OCI-LY7 (cell line): ENCODE measurements around the gene CIB2. TPM values are rescaled to one million over a fixed set of nuclear protein-coding genes. Genes with fewer than 3 reads are reported as not detected.

ENCODE experiments used
- BruUV-seq: library from RNA; stranded (reverse); fragments of 400-500 nt; replicated peaks from 2 replicates; lab custom pipeline; 2021; lab: Mats Ljungman, UMichigan
- CTCF ChIA-PET: fragments of 300-600 bp; sonication (Branson Sonifier 250); formaldehyde crosslinking; loops from one replicate; lab custom pipeline; 2022; ENCODE audit warnings: antibody characterized with exemption; ENCODE audit not compliant: unreplicated experiment; lab: Charles Lee
- POLR2A ChIA-PET: fragments of 300-600 bp; sonication (Branson Sonifier 250); formaldehyde crosslinking; loops from one replicate; lab custom pipeline; 2022; ENCODE audit warnings: antibody characterized with exemption; lab: Charles Lee
- DNase-seq: peaks from one replicate; pipeline ENCODE4 v3.0.0-alpha.2; 2015; ENCODE audit warnings: low spot score
- H2AFZ ChIP-seq: fragments of 200-600 bp; sonication (generic), shearing (Covaris generic); 2 replicates; pipeline ENCODE4 v1.6.1; 2014; ENCODE audit warnings: mild to moderate bottlenecking, antibody characterized with exemption, low read length, moderate library complexity
- H3K27ac ChIP-seq: fragments of 200-600 bp; sonication (generic); 2 replicates; pipeline ENCODE4 v1.5.1; 2014; ENCODE audit warnings: mixed run types, low read depth, mild to moderate bottlenecking, moderate library complexity, low read length, inconsistent platforms; ENCODE audit not compliant: poor library complexity, severe bottlenecking
- H3K36me3 ChIP-seq: fragments of 200-600 bp; sonication (generic); 2 replicates; pipeline ENCODE4 v1.6.1; 2014; ENCODE audit warnings: mild to moderate bottlenecking, antibody characterized with exemption, low read length, moderate library complexity, mixed read lengths; ENCODE audit not compliant: insufficient read depth
- H3K4me1 ChIP-seq: fragments of 200-600 bp; sonication (generic); 2 replicates; pipeline ENCODE4 v1.5.1; 2014; ENCODE audit warnings: mild to moderate bottlenecking, low read length; ENCODE audit not compliant: insufficient read depth, poor library complexity, severe bottlenecking
- H3K4me2 ChIP-seq: fragments of 200-600 bp; sonication (generic); 2 replicates; pipeline ENCODE4 v1.6.1; 2014; ENCODE audit warnings: mild to moderate bottlenecking, low read length
- H3K4me3 ChIP-seq: fragments of 200-600 bp; sonication (generic); 2 replicates; pipeline ENCODE4 v1.5.1; 2014; ENCODE audit warnings: mild to moderate bottlenecking, low read depth, low read length; ENCODE audit not compliant: poor library complexity, severe bottlenecking
- H3K79me2 ChIP-seq: fragments of 200-600 bp; sonication (generic); 2 replicates; pipeline ENCODE4 v1.6.1; 2016; ENCODE audit warnings: low read depth, mild to moderate bottlenecking, low read length, moderate library complexity, mixed read lengths; ENCODE audit not compliant: insufficient read depth
- H3K9me2 ChIP-seq: fragments of 200-600 bp; sonication (generic); 2 replicates; pipeline ENCODE4 v1.6.1; 2016; ENCODE audit warnings: mild to moderate bottlenecking, low read length, mixed read lengths; ENCODE audit not compliant: insufficient read depth
- H3K9me3 ChIP-seq: fragments of 200-600 bp; sonication (generic); 2 replicates; pipeline ENCODE4 v1.6.1; 2014; ENCODE audit warnings: mild to moderate bottlenecking, mixed run types, low read length, mixed read lengths
- H4K20me1 ChIP-seq: fragments of 200-600 bp; sonication (generic); 2 replicates; pipeline ENCODE4 v1.6.1; 2014; ENCODE audit warnings: mild to moderate bottlenecking, antibody characterized with exemption, low read length, moderate library complexity, mixed read lengths; ENCODE audit not compliant: insufficient read depth
- CTCF ChIP-seq: fragments of 200-600 bp; sonication (generic); conservative IDR thresholded peaks from 2 replicates; pipeline ENCODE4 v1.5.1; 2014; ENCODE audit warnings: mild to moderate bottlenecking, antibody characterized with exemption, low read length, moderate library complexity, mixed read lengths
- EZH2phosphoT487 ChIP-seq: fragments of 200-600 bp; sonication (generic); IDR thresholded peaks from 2 replicates; pipeline ENCODE4 v1.6.1; 2018; ENCODE audit warnings: low read depth, borderline replicate concordance, mild to moderate bottlenecking, mixed run types, antibody characterized with exemption, low read length, moderate library complexity, mixed read lengths
- intact Hi-C: fragments of 100-400 bp; cut with micrococcal nuclease; formaldehyde crosslinking; loops from one replicate; pipeline ENCODE4 v1.10.0; 2022; ENCODE audit not compliant: unreplicated experiment
- total RNA-seq, 2 experiments: library from RNA; depleted of rRNA in 1 of 2; stranded (reverse); fragments of >200 nt in 1 of 2; shearing (Covaris generic) in 1 of 2; gene quantifications; 2 replicates each; pipeline ENCODE4 v1.2.3, GENCODE V29; 2014 to 2022

The CIB2 gene
- total RNA-seq, 2 experiments from 2014 or later: 0.36 to 5.0 TPM

DNA sequence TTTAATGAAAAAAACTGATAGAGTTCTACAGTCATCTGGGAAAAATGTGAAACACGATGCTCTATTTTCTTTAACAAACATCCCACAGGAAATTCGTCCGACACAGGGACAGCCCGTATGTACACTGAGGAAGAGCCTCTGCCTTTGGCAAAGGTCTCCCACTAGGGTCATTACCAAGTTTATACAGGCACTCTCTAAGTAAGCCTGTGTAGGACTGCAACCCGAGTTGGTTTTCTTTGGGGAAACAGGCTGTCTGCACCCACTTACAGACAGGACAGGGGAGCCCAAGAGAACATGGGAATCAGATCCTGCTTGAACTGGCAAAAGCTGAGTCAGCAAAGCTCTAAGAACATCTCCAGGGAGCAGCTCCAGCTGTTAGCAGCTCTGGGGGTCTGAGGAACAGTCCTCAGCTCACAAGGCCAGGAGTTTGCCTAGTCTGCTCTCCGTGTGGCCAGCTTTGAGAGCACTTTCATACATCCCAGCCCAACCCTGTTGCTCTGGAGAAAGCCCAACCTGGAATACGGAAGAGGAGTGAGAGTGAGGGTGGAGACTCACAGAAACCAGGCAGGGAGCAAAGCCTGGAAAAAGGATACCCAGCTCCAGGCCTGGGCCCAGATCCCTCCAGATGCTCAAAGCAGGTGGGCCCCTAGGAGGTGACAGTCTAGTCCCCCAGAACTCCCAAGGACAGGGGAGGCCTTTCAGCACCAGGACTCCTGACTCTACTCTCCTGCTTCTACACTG, 55.6 kb downstream of the CIB2 start:
- ChIA-PET POLR2A (interaction anchor here (1.2 to 1.4 kb wide), 2 partner anchors 13 to 17 kb away, joined by 3 read pairs; no protein-coding TSS in a partner anchor), CTCF (no interaction called here)
- peaks cover 60% of the 10 kb centered on the region for H3K79me2 ChIP-seq
- peak overlapping the region; percentile 96 for H3K4me2 ChIP-seq
- H3K4me3 ChIP-seq: peak overlapping the region; percentile 89
- TF ChIP-seq EZH2phosphoT487 (no peak), CTCF (no peak)
- BruUV-seq: no TSS peak
- no peaks in the 10 kb centered on the region for H3K9me2 ChIP-seq
- H4K20me1 ChIP-seq: 0 out of 2 replicates have a peak, but pooled peaks cover 7% of the 10 kb centered on the region
- no peak overlapping the region for H3K27ac ChIP-seq
- DNase-seq: no peak
- H3K9me3 ChIP-seq: no peaks in the 10 kb centered on the region
- peaks cover 38% of the 10 kb centered on the region for H3K4me1 ChIP-seq
- peaks cover 16% of the 10 kb centered on the region; the same call in 1 of the 2 replicates for H3K36me3 ChIP-seq
- intact Hi-C loops: no loop called here
- no peak overlapping the region for H2AFZ ChIP-seq

- no peak for DNase-seq
- H3K27ac ChIP-seq: no peak overlapping the region
- H3K9me2 ChIP-seq: no peaks in the 10 kb centered on the region
- no TSS peak for BruUV-seq
- H2AFZ ChIP-seq: no peak overlapping the region
- intact Hi-C loops: no loop called here
- no peak overlapping the region for H3K4me3 ChIP-seq
- H3K9me3 ChIP-seq: no peaks in the 10 kb centered on the region
- ChIA-PET CTCF (no interaction called here), POLR2A (interaction anchor here (0.6 to 1.7 kb wide), 5 partner anchors 14 to 101 kb away, joined by 3 to 6 read pairs (median 4); no protein-coding TSS in a partner anchor)
- peaks cover 84% of the 10 kb centered on the region for H3K79me2 ChIP-seq
- H3K4me1 ChIP-seq: peaks cover 60% of the 10 kb centered on the region
- TF ChIP-seq CTCF (no peak), EZH2phosphoT487 (no peak)
- 0 out of 2 replicates have a peak, but pooled peaks cover 7% of the 10 kb centered on the region for H4K20me1 ChIP-seq
- H3K36me3 ChIP-seq: peaks cover 16% of the 10 kb centered on the region; the same call in 1 of the 2 replicates
- peak overlapping the region; percentile 8; the same call in 1 of the 2 replicates for H3K4me2 ChIP-seq
Observed at GRCh38 chr15:78073046-78073787, 58.0 kb downstream of the CIB2 start.
